HL-60/S4 (cell line): ENCODE results near the gene FAM135A.

Source experiments
- in situ Hi-C: fragments of 300-500 bp; cut with MboI; formaldehyde crosslinking; loops from 2 replicates; pipeline ENCODE4 v1.14.3; 2022; ENCODE audit warnings: low sequenced_read_pairs

Gene FAM135A

DNA sequence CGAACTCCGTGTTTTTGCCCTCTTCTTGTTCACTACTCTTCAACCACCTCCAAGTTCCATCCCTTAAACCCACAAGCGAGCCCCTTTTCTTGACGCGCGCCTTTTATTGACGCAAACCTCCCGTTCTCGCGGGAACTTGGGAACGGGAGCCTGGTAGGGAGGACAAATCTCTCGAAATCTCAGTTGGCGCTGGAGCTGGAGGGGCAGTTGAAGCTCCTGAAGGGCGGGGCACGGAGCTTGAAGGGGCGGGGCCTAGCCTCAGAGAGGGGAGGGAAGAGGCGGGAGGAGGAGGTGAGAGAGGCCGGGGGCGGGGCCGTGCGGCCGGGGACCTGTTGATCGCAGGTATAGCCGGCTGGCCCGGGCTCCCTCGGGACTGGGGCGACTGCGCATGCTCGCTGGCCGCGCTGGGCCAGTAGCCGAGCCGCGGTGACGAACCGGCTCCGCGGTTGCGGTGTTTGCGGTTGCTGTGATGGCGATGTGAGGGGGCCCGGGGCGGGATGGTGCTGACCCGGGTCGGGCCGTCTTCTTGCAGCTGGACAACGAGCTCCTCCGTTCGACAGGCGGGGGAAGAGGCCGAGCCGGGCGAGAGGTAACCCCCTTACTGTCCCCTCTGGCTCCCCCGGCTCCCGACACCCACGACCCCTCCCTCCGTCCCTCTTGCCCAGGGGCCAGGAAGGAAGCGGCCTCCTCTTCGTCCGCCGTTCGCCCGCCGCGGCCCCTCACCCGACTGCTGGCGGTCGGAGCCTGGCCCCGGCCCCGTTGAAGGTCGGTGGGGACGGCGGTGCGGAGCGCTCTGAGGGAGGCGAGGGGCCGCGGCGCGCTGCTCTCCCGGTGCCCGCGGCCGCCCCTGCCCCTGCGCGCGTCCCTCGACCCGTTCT lies at the start of gene FAM135A:
Gene FAM135A (plus strand): TSS at position 395 of the 878 bp plus-strand sequence. CDS start 14,835 bp downstream, outside the sequence.
- in situ Hi-C loops = no loop called here

DNA sequence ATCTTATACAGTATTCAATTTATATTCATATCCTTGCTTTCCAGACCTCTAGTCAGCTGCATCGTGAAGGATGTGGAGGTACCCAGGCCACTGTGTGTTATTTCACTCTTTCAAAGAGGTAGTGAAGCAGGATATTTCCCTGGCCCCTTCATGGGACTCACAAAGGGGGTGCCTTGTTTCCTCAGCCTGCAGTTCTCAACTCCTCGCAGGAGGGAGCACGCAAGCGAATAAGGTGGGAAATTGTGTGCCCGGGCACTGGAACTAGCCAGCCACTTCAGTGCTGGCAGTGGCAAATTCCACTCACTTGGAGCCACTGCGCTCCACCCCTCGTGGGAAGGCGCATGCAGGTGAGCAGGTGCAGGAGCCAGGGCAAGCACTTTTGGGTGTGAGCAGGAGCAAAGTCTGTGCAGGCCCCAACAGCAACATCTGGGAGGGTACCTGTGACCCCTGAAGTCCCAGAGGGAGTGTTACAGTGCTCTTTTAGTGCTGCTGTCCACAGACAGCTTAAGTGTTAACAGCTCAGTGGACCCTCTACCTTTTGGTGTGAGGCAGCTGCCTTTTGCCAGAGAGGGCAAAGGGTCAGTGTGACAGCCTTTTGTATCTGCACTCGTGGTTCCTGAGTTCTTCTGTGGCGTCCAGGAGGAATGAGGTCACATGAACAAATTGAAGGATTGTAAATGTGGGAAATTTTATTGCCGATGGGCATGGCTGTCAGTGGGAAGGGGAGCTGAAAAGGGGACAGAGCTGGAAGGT lies 49.4 kb upstream of the FAM135A start:
- in situ Hi-C loops = no loop called here

DNA sequence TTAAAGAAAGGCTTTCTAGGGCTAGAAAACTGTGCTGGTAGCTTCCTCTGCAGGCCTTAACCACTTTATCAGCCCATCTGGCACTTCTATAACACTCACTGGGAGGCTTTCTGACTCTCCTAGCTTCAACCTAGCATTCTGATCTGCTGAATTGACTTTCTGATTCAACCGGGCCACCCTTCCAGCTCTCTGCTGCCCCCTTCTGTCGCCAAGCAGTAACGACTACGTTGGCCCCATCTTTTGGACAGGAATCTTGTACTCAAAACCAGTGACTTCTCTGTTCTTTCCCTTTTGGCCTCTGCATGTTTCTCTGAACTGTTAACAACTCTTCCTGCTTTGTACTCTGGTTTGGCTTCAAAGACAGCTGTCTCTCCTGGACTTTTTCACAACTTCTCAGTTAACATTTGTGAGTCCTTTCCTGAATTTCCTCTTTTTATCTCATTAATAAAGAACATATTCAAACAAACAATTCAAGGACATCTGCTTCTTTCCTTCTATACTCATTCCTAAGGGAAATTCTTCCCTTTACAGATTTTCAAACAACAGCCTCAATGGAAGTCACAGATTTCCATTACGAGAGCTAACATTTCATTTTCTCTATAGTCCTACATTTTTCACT lies 43.9 kb upstream of the FAM135A start:
- in situ Hi-C loops = no loop called here

DNA sequence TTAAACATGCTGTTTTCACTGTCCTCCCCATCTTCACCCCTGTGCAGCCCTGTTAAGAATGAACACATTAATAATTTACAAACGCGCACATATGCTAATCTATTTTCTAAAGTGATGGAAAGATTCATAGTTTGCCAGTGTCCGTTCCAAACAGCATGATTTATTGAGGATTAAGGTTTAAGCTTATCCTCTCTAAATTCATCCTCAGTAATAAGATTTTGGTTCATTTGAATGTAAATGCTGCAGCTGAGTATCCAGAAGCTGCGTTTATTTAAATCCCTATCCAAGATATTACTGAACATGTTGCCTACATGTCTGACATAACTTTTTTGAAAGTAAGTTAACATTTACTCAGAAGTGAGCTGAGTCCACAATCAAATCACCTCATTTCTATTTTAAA lies 42.8 kb upstream of the FAM135A start:
- in situ Hi-C loops = no loop called here

DNA sequence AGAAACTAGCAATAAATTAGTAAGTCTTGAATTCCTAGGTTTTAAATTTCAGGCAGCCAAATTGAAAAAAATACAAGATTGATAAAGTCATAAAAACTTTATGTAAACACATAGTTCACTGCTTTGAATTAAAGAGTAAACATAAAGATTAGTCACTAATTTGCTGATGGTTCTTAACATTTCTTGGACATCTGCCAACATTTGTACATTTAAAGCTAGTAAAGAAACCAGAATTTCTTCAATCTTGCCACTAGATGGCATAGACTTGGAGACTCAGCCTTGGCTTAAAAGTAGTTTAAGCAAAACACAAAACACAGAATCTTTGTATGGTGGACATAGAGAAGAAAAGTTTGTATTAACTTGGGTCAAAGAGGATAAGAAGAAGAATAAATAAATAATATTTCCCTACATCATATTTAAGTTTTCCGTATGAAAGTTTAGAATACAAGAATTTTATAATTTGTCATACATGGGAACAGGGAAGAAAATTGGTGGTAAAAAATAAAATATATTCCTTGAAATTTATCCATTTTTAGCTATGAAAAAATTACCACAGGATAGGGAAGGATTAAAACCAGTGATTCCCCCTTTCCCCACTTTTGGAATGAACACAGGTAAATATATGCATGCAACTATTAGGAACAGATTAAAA lies 41.7 kb upstream of the FAM135A start:
- in situ Hi-C loops = no loop called here

DNA sequence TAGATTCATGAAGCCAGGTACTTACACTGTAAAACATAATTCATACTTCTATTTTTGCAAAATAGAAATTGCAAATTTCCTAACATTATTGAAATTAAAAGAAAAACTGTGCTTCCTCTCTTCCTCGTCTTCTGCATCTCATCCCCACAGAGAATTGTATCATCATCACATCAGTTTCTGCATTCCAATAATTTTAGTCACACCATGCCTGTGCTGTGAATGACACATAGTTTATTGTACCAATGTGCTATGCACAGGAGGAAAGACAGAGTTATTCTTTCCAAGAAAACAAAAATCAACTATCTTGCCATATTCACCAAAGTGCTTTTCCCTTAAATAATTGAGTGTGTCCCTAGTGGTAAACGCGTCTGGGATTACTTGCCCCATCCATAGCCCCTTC lies 38.1 kb upstream of the FAM135A start:
- in situ Hi-C loops = no loop called here

DNA sequence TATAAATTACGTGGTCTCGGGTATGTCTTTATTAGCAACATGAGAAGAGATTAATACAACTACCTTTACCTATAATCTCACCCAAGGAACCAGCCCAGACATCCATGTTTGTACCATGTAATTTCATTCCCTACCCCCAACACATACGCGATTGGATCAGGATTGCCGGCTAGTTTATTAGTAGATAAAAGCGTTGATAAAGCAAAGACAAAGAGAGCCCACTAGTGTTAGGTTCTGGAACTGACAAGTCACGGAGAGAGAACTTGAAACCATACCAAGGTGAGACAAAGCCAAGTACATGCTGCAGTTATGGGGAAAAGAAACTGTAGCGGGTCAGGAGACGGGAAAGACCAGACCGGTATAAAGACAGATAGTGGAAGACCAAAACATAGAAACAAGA lies 37.4 kb upstream of the FAM135A start:
- in situ Hi-C loops = no loop called here

DNA sequence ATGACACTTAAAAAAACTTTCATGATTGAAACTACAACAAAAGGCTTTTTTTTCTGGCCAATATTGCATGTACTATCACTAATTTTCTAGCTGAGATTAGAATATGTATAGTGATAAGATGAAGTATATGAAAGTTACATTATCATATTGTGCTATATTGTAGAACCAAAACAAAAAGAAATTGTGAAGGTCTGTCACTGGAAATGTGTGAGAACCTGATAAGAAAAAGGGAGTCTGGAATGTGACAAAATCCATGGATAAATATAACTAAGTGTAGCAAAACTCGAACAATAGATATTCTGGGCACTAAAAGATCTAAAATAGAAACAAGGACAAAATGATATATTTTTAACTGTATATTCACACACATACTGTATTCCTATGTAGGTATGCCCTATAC lies 36.7 kb upstream of the FAM135A start:
- in situ Hi-C loops = no loop called here

DNA sequence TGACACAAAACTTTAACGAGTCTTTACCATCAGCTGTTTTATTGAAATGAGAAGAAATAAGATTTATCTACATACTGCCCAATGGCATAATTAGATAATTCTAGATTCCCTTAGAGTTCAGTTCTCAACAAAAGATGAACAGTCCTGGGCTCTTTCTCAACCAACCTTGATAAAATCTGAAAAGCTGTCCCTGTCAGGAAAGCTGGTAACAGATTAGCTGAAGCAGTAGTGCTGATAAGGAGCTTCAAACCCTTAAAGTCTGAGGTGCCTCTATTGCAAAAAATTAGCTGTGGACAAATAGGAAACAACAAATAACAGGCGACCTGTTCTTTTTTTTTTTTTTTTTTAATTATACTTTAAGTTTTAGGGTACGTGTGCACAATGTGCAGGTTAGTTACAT lies 35.9 kb upstream of the FAM135A start:
- in situ Hi-C loops = no loop called here

DNA sequence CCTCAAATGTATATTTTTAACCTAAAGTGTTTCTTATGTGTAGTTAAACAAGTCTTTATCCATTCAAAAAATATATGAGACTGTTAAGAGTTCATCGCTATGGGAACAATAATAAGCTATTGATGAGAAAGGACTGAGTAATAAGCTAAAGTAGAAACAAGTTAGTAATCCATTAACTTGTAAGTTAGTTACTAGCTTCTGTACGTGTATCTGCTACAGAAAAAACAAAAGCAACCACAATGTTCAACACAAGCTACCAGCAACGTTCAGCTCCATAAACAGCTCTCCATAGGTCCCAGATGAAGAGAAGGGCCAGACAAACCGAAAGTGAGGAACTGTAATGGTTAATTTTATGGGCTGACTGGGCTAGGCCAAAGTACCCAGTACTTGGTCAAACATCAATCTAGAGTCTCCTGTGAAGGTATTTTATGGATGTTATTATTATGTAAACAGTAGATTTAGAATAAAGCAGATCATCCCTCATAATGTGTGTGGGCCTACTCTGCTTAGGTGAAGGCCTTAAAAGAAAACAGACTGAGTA lies 33.8 kb upstream of the FAM135A start:
- in situ Hi-C loops = no loop called here

DNA sequence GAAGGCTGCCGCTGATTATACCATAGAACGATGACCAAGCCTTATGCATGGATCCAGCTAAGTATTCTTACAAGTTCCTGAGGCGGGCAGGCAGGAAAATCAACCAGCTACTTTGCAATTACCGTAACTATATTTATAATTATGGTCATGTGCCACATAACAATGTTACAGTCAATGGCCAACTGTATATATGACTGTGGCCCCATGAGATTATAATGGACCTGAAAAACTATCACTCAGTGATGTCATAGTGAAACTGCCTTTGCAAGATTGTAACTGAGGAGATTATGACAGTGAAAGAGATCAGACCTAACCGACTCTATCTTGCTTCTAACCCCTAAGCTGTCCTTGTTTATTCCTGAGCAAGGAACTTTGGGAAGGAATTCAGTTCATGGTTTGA lies 33.1 kb upstream of the FAM135A start:
- in situ Hi-C loops = no loop called here

DNA sequence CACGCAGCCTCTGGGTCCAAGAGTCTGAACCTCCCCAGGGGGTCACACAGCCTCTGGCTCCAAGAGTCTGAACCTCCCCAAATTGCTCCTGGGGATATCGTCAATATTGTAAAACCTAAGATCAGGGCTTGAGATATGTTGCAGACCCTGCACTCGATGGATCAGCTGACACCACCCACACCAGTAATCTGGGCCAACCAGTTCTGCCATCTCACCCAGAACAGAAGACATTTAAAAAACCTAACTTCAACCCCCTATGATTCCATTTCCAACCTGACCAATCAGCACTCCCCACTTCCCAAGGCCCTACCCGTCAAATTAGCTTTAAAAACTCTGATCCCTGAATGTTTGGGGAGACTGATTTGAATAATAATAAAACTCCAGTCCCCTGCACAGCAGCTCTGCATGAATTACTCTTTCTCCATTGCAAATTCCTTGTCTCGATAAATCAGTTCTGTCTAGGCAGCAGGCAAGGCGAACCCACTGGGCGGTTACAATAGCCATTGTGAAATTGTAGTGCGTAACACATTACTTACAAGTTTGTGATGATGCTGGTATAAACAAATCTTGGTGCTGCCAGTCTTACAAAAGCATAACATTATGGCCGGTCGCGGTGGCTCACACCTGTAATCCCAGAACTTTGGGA lies 32.4 kb upstream of the FAM135A start:
- in situ Hi-C loops = no loop called here

DNA sequence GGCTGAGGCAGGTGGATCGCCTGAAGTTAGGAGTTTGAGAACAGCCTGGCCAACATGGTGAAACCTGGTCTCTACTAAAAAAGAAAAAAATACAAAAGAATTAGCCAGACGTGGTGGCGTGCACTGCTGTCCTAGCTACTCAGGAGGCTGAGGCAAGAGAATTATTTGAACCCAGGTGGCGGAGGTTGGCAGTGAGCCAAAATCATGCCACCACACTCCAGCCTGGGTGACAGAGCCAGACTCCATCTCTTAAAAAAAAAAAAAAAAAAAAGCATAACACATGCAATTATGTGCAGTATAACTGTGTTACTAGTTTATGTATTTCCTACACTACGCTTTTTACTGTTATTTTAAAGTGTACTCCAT lies 31.9 kb upstream of the FAM135A start:
- in situ Hi-C loops = no loop called here

DNA sequence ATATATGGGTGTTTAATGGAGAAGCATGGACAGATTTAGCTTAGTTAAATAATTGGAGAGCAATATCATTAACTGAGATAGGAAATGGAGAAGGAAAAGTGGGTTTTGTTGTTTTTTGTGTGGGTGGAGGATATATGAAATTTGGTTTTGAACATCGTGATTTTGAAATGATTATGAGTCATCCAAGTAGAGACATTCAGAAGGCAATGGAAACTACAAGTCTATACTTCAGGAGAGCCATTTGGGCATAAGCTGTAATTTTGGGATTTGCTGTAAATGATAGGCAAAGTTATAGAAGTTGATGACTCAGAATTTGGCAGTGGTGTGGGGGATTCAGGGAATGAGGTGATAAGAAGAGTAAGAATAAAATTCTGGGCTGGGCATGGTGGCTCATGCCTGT lies 27.4 kb upstream of the FAM135A start:
- in situ Hi-C loops = no loop called here

DNA sequence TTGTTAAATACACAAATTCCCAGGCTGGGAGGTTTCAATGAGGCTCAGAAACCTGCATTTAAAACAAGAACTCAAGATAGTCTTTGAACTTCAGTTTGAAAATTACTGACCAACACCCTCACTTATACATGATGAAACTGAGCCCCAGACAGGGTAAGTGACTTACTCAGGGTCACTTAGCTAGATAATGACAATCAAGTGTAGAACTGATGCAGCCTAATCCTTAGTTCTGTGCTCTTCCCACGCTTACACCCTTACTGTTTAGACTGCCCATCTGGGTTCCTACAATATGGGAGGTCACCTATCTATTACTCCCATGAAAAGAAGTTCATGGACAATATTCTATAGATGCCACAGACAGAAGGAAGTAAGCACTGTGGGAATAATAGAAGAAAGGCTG lies 24.5 kb upstream of the FAM135A start:
- in situ Hi-C loops = no loop called here

DNA sequence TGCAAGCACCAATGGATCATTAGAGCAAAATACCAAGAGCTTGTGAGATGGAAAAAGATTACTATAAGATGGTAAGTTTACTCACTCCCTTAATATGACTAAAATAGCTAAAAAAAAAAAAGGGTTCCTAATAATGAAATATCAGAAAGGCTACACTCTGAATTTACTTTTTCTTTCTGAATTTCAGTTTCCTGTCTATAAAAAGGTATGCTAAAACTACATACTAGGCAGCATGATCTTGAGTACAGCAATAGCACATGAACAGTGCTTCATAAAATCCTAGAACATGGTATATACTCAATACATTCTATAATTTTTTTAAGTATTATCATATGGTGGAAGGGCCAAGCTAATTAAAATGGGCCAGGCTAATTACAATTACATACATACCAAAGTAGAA lies 24.0 kb upstream of the FAM135A start:
- in situ Hi-C loops = no loop called here

DNA sequence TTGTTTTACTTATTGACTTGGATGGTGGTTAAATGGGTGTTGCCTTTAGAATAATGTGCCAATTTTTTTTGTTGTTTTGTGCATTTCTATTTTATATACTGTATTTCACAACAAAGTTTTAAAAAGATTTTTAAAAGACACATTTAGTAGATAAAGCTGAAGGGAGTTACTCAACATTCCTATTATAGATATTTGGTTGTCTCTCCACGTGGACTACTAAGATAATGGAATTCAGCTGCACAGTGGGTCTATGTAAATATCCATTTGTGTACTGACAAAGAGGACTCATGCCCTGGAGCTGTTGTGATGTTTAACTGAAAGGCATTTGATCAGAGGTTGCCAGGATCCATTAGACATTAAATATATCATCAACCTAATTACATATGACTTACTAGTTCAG lies 23.2 kb upstream of the FAM135A start:
- in situ Hi-C loops = no loop called here

DNA sequence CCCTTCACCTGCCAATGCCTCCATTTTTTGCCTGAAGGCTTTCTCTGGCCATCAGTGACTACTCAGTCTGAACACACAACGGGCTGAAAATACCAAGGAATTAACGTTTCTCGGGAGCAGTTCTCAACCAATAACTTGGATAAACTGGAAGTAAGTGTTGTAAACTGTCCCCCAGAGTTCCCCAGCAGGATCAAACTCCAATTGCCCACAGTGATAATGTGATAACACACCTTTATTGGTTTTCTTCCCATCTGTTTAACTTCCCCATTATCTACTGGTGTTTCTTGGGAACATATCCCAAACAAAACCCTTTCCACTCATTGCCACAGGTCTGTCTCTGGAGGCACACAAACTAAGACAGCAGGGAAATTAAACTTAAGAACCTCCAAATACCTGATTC lies 21.8 kb upstream of the FAM135A start:
- in situ Hi-C loops = no loop called here

DNA sequence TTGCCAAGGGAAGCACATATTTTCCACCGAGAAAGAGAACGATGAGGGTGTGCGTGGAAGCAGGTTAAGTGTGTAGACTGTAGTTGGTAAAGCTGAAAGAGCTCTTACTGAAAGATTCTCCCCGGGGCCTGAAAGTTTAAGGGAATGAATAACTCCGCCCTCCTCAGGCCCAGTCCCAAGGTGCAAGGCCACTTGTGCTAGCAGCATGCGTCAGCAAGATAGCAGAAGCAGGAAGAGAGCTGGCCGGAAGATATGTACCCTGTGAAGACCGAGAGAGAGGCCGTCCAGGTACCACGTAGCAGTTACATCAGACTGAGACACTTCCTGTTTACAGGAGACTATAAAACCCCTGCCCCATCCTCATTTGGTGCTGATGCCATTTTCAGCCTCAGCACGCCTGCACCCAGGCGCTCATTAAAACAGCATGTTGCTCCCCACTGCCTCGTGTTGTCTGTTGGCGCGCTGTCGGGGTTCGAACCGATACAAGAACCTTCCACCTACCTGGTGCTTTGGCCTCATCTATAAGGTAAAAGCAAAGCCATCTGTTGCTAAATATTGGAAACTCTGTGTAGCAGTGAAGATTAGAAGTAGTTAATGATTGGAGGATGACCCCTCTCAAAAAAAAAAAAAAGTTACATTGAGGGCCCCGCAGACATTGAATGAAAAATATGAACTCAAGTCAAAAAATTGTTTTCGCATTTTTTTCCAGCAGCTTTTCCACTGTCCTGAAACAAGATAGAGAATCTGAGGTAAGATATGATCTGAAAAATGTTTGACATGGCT lies 18.6 kb upstream of the FAM135A start:
- in situ Hi-C loops = no loop called here

DNA sequence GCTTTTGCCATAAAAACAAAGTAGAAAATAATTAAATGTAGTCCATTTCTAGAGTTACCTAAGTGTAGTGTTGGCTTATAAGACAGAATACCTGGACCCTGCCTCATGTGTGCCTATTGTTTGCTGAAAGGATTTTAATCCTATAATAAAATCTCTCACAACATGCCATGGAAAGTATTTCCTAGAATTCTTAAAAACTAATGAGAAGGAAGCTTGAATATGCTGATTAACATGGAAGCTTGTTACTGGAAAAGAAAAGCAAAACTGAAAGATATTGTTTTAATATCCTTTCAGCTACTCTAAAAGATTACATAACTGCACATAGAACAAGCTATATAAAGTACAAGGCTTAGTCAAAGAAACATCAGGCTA lies 18.0 kb upstream of the FAM135A start:
- in situ Hi-C loops = no loop called here
